Panc1 (cell line): ENCODE data around the gene BCLAF1.

ENCODE experiments used
- CTCF ChIP-seq: fragments of 450-650 bp; IDR thresholded peaks from 2 replicates; pipeline ENCODE4 v1.5.1; 2017; ENCODE audit warnings: mild to moderate bottlenecking
- REST ChIP-seq, 2 experiments: IDR thresholded peaks; 2 replicates each; pipeline ENCODE4 v1.6.1; 2011 to 2012; ENCODE audit warnings: low read depth in 2 of 2, control low read depth in 1 of 2, low read length in 1 of 2, mild to moderate bottlenecking in 1 of 2, moderate library complexity in 1 of 2; ENCODE audit not compliant: insufficient read depth in 1 of 2
- SIN3A ChIP-seq: IDR thresholded peaks from 2 replicates; pipeline ENCODE4 v1.6.1; 2012; ENCODE audit warnings: low read depth, mild to moderate bottlenecking, low read length, moderate library complexity, borderline replicate concordance; ENCODE audit not compliant: insufficient read depth

- TF ChIP-seq SIN3A (no peak), REST (IDR thresholded peaks at IDR 0.05; ENCODE audit: insufficient read depth in 1 of 2, low read depth in 2 of 2, low read length in 1 of 2) (no peak), CTCF (no peak)
Observed at GRCh38 chr6:136312975-136313374, 23.3 kb upstream of the BCLAF1 start.
